Chondrocyte (in vitro differentiated cells): ENCODE measurements around the gene IL31RA. TPM values are rescaled to one million over a fixed set of nuclear protein-coding genes. Genes with fewer than 3 reads are reported as not detected.
A peak's percentile ranks its signal among the peaks of the same experiment; 100 is the strongest.

Source experiments
- DNase-seq: peaks from one replicate; pipeline ENCODE4 v3.0.0; 2021; ENCODE audit warnings: mixed read lengths, low spot score
- H3K27ac Mint-ChIP-seq: one replicate; pipeline ENCODE4 v1.8.0; 2021; ENCODE audit warnings: mild to moderate bottlenecking, moderate library complexity, mixed read lengths; ENCODE audit not compliant: unreplicated experiment
- H3K27me3 Mint-ChIP-seq: 2 replicates; pipeline ENCODE4 v1.8.0; 2021; ENCODE audit warnings: low read depth, mixed read lengths
- H3K36me3 Mint-ChIP-seq: 2 replicates; pipeline ENCODE4 v1.8.0; 2021; ENCODE audit warnings: low read depth, mixed read lengths
- H3K4me1 Mint-ChIP-seq: 2 replicates; pipeline ENCODE4 v1.8.0; 2021; ENCODE audit warnings: low read depth, mild to moderate bottlenecking, mixed read lengths
- H3K4me3 Mint-ChIP-seq: one replicate; pipeline ENCODE4 v1.8.0; 2021; ENCODE audit warnings: mild to moderate bottlenecking, moderate library complexity, mixed read lengths; ENCODE audit not compliant: unreplicated experiment
- H3K9me3 Mint-ChIP-seq: 2 replicates; pipeline ENCODE4 v1.8.0; 2021; ENCODE audit warnings: low read depth, mixed read lengths
- CTCF ChIP-seq: fragments of 200-600 bp; sonication (generic); IDR thresholded peaks from 2 replicates; pipeline ENCODE4 v1.5.0; 2021; ENCODE audit warnings: antibody characterized with exemption, mild to moderate bottlenecking, moderate library complexity
- total RNA-seq: library from RNA; stranded (reverse); gene quantifications from 3 replicates; pipeline ENCODE4 v1.2.1, GENCODE V29; 2021

The IL31RA gene
- total RNA-seq, 1 donor from 2014 or later, result 1.9 TPM

GRCh38 chr5:55894135-55894534 lies 43.0 kb downstream of the IL31RA start:
- Mint-ChIP-seq H3K4me3 (no peak overlapping the region), H3K27me3 (no peaks in the 10 kb centered on the region), H3K36me3 (no peaks in the 10 kb centered on the region), H3K9me3 (no peaks in the 10 kb centered on the region), H3K4me1 (peaks cover 23% of the 10 kb centered on the region), H3K27ac (peak overlapping the region; percentile 65)
- no peak for DNase-seq
- no peak for TF ChIP-seq CTCF

- TF ChIP-seq CTCF, result no peak
- H3K27ac Mint-ChIP-seq, result no peak overlapping the region
- H3K9me3 Mint-ChIP-seq, result no peaks in the 10 kb centered on the region
- no peak for DNase-seq
- H3K27me3 Mint-ChIP-seq, result no peaks in the 10 kb centered on the region
- no peaks in the 10 kb centered on the region for H3K36me3 Mint-ChIP-seq
- H3K4me3 Mint-ChIP-seq, result no peak overlapping the region
- H3K4me1 Mint-ChIP-seq, result peaks cover 31% of the 10 kb centered on the region
These were observed 44.2 kb downstream of the IL31RA start for GRCh38 chr5:55895346-55895745.

GRCh38 chr5:55896238-55896637 lies 45.1 kb downstream of the IL31RA start:
- Mint-ChIP-seq H3K4me1 (peaks cover 35% of the 10 kb centered on the region), H3K4me3 (no peak overlapping the region), H3K36me3 (no peaks in the 10 kb centered on the region), H3K27me3 (no peaks in the 10 kb centered on the region), H3K27ac (no peak overlapping the region), H3K9me3 (no peaks in the 10 kb centered on the region)
- no peak for TF ChIP-seq CTCF
- no peak for DNase-seq

- DNase-seq, result no peak
- Mint-ChIP-seq H3K9me3 (no peaks in the 10 kb centered on the region), H3K36me3 (no peaks in the 10 kb centered on the region), H3K4me3 (no peak overlapping the region), H3K27me3 (no peaks in the 10 kb centered on the region), H3K27ac (no peak overlapping the region), H3K4me1 (peaks cover 35% of the 10 kb centered on the region)
- no peak for TF ChIP-seq CTCF
These were observed 45.5 kb downstream of the IL31RA start for GRCh38 chr5:55896663-55897062.

GRCh38 chr5:55897206-55897894 lies 46.2 kb downstream of the IL31RA start:
- no peak for DNase-seq
- TF ChIP-seq CTCF, result no peak
- Mint-ChIP-seq H3K9me3 (no peaks in the 10 kb centered on the region), H3K4me3 (peak overlapping the region; percentile 63), H3K4me1 (peaks cover 38% of the 10 kb centered on the region), H3K27ac (peak overlapping the region; percentile 86), H3K27me3 (no peaks in the 10 kb centered on the region), H3K36me3 (no peaks in the 10 kb centered on the region)
